DND-41 (cell line): ENCODE data around the gene RSPH3.

Experiments used
- ATAC-seq: fragments of 200-7000 bp; cut with Tn5 transposase; 3 replicates; pipeline ENCODE4 v1.9.1; 2021; ENCODE audit warnings: low read depth; ENCODE audit not compliant: insufficient read depth
- DNase-seq: peaks from one replicate; pipeline ENCODE4 v3.0.0-alpha.2; 2020
- H2AFZ ChIP-seq: 2 replicates; pipeline ENCODE4 v1.6.0; 2012; ENCODE audit warnings: low read depth, low read length
- H3K27ac ChIP-seq: 2 replicates; pipeline ENCODE4 v1.5.1; 2012; ENCODE audit warnings: low read length, inconsistent platforms
- H3K27me3 ChIP-seq: fragments of 200-600 bp; sonication (generic); 2 replicates; pipeline ENCODE4 v1.6.0; 2012; ENCODE audit warnings: low read length, mild to moderate bottlenecking, inconsistent platforms; ENCODE audit not compliant: insufficient read depth, poor library complexity
- H3K36me3 ChIP-seq: 2 replicates; pipeline ENCODE4 v1.5.1; 2012; ENCODE audit warnings: low read length, inconsistent platforms; ENCODE audit not compliant: insufficient read depth
- H3K4me1 ChIP-seq: 2 replicates; pipeline ENCODE4 v1.5.1; 2012; ENCODE audit warnings: mild to moderate bottlenecking, low read length; ENCODE audit not compliant: insufficient read depth
- H3K4me2 ChIP-seq: 2 replicates; pipeline ENCODE4 v1.6.0; 2012; ENCODE audit warnings: mild to moderate bottlenecking, moderate library complexity, low read length, inconsistent platforms; ENCODE audit not compliant: insufficient read depth
- H3K4me3 ChIP-seq, 2 experiments: fragments of 200-600 bp in 1 of 2; shearing (Covaris generic) in 1 of 2; 2 replicates each; pipeline ENCODE4 v1.5.1; 2012 to 2016; ENCODE audit warnings: inconsistent platforms in 2 of 2, low read length in 2 of 2, mild to moderate bottlenecking in 2 of 2, low read depth in 1 of 2, moderate library complexity in 1 of 2
- H3K79me2 ChIP-seq: 2 replicates; pipeline ENCODE4 v1.6.0; 2012; ENCODE audit warnings: low read length, inconsistent platforms; ENCODE audit not compliant: insufficient read depth
- H3K9ac ChIP-seq: 2 replicates; pipeline ENCODE4 v1.6.0; 2012; ENCODE audit warnings: low read depth, mild to moderate bottlenecking, inconsistent platforms, low read length, moderate library complexity
- H3K9me3 ChIP-seq: 2 replicates; pipeline ENCODE4 v1.5.1; 2012; ENCODE audit warnings: low read length, moderate library complexity, mild to moderate bottlenecking, inconsistent platforms; ENCODE audit not compliant: insufficient read depth, severe bottlenecking
- H4K20me1 ChIP-seq: 2 replicates; pipeline ENCODE4 v1.6.0; 2012; ENCODE audit warnings: low read length; ENCODE audit not compliant: insufficient read depth
- EZH2 ChIP-seq: IDR thresholded peaks from 3 replicates; pipeline ENCODE4 v1.6.1; 2012; ENCODE audit warnings: borderline replicate concordance, low read depth, mild to moderate bottlenecking, moderate library complexity, low read length, inconsistent platforms; ENCODE audit not compliant: severe bottlenecking
- TF ChIP-seq, protein P1 (sequence below): IDR thresholded peaks from 2 replicates; pipeline ENCODE4 v1.5.1; 2012; ENCODE audit warnings: borderline replicate concordance, low read length, moderate library complexity, mild to moderate bottlenecking; ENCODE audit not compliant: poor library complexity, severe bottlenecking; ENCODE audit errors: extremely low read depth

The RSPH3 gene

DNA sequence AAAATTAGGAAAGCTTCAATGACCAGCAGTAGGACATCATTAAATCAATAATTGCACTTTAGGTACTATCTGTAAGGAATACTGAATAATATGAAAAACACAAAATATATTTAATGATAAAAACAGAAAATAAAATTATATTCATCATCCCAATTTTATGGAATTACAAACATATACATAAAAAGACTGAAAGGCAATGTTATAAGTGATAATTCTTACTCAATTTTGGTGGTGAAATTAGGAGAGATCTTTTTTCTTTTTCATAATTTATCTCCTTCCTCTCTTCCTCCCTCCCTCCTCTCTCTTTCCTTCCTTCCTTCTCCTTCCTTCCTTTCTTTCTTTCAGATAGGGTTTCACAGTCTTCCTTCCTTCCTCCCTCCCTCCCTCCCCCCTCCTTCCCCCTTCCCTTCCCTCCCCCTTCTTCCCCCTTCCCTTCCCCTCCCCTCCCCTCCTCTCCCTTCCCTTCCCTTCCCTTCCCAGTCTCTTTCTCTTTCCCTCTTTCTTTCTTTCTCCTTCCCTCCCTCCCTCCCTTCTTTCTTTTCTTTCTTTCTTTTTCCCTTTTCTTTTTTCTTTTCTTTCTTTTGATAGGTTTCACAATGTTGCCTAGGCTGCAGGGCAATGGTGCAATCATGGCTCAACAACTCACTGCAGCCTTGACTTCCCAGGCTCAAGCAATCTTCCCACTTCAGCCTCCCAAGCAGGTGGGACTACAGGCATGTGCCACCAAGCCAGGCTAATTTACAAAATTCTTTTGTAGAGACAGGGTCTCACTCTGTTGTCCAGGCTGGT is 36.8 kb downstream of the RSPH3 start:
- DNase-seq (no peak), ATAC-seq (no peak)
- Histone ChIP-seq H3K4me3 (no peak overlapping the region), H3K9me3 (peaks cover 5% of the 10 kb centered on the region), H3K27ac (no peak overlapping the region), H4K20me1 (no peaks in the 10 kb centered on the region), H3K4me1 (no peaks in the 10 kb centered on the region), H2AFZ (no peak overlapping the region), H3K36me3 (no peaks in the 10 kb centered on the region), H3K79me2 (no peaks in the 10 kb centered on the region), H3K27me3 (no peaks in the 10 kb centered on the region), H3K4me2 (no peak overlapping the region), H3K9ac (no peak overlapping the region)
- TF ChIP-seq, protein P1, sequence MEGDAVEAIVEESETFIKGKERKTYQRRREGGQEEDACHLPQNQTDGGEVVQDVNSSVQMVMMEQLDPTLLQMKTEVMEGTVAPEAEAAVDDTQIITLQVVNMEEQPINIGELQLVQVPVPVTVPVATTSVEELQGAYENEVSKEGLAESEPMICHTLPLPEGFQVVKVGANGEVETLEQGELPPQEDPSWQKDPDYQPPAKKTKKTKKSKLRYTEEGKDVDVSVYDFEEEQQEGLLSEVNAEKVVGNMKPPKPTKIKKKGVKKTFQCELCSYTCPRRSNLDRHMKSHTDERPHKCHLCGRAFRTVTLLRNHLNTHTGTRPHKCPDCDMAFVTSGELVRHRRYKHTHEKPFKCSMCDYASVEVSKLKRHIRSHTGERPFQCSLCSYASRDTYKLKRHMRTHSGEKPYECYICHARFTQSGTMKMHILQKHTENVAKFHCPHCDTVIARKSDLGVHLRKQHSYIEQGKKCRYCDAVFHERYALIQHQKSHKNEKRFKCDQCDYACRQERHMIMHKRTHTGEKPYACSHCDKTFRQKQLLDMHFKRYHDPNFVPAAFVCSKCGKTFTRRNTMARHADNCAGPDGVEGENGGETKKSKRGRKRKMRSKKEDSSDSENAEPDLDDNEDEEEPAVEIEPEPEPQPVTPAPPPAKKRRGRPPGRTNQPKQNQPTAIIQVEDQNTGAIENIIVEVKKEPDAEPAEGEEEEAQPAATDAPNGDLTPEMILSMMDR: no peak
- TF ChIP-seq EZH2: no peak

DNA sequence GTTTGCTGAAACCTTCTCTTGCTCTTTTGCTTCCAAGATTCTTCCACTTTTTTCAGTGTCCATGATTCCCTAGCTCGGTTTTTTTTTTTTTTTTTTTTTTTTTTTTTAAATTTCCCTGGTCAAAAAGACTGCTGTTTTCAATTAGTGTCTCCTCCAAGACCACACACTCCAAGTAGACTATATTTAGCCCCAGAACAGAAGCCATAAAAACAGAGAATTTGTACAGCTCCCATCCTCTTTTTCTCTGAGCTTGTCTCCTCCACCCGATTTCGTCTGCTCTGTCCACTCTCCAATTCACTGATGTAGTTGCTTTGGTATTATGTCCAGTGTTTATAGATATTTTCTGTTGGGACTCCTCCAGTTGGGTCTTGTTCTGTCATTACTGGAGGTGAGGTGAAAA is 37.6 kb downstream of the RSPH3 start:
- Histone ChIP-seq H3K27ac (no peak overlapping the region), H3K79me2 (no peaks in the 10 kb centered on the region), H4K20me1 (no peaks in the 10 kb centered on the region), H2AFZ (no peak overlapping the region), H3K4me1 (no peaks in the 10 kb centered on the region), H3K36me3 (no peaks in the 10 kb centered on the region), H3K9me3 (no peaks in the 10 kb centered on the region), H3K27me3 (no peaks in the 10 kb centered on the region), H3K4me3 (no peak overlapping the region), H3K4me2 (no peak overlapping the region), H3K9ac (no peak overlapping the region)
- TF ChIP-seq EZH2: no peak
- ATAC-seq (no peak), DNase-seq (no peak)

DNA sequence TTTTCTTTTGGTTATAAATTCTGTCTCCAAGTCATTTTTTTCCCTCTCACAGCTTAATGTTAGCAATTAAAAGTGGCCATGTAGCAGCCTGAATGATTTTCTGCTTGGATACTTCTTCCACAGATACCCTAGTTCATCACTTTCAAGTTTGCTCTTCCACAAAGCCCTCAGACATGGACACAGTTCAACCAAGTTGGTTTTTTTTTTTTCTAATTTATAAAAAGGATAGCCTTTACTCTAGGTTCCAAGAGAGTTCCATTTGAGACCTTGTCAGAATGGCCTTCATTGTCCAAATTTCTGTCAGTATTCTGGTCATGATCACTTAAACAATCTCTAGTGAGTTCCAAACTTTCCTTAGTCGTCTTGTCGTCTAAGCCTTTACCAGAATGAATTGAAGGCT is 40.0 kb downstream of the RSPH3 start:
- Histone ChIP-seq H3K9me3 (no peaks in the 10 kb centered on the region), H3K4me2 (no peak overlapping the region), H2AFZ (no peak overlapping the region), H3K27me3 (peaks cover 3% of the 10 kb centered on the region), H3K4me3 (no peak overlapping the region), H3K36me3 (no peaks in the 10 kb centered on the region), H3K27ac (no peak overlapping the region), H3K4me1 (no peaks in the 10 kb centered on the region), H3K79me2 (no peaks in the 10 kb centered on the region), H3K9ac (no peak overlapping the region), H4K20me1 (no peaks in the 10 kb centered on the region)
- ATAC-seq: no peak
- TF ChIP-seq, protein P1: no peak
- no peak for TF ChIP-seq EZH2
- no peak for DNase-seq

DNA sequence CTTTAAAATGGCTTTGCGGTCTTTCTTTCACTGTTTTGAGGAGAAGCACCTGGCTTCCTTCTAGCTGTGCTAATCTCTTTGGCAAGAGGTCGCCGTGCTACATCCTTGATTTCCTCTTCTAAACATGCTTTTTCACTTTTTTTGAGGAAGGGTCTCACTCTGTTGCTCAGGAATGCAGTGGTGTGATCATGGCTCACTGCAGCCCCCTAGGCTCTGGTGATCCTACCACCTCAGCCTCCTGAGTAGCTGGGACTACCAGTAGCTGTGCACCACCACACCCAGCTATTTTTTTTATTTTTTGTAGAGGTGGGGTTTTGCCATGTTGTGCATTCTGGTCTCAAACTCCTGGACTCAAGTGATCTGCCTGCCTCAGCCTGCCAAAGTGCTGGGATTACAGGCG is 40.5 kb downstream of the RSPH3 start:
- DNase-seq (no peak), ATAC-seq (no peak)
- H3K4me1 ChIP-seq: no peaks in the 10 kb centered on the region
- H3K27ac ChIP-seq: no peak overlapping the region
- no peak overlapping the region for H3K4me2 ChIP-seq
- no peaks in the 10 kb centered on the region for H3K36me3 ChIP-seq
- H3K9ac ChIP-seq: no peak overlapping the region
- H3K27me3 ChIP-seq: peaks cover 3% of the 10 kb centered on the region
- no peaks in the 10 kb centered on the region for H4K20me1 ChIP-seq
- no peak overlapping the region for H3K4me3 ChIP-seq
- no peaks in the 10 kb centered on the region for H3K79me2 ChIP-seq
- H3K9me3 ChIP-seq: no peaks in the 10 kb centered on the region
- no peak for TF ChIP-seq EZH2
- TF ChIP-seq, protein P1: no peak
- no peak overlapping the region for H2AFZ ChIP-seq
